ENCODE measurements around the gene NUP54. TPM values are rescaled to one million over a fixed set of nuclear protein-coding genes. Genes with fewer than 3 reads are reported as not detected.

The NUP54 gene
- total RNA-seq, 4 donors from 2014 or later, result 27.4 to 36.5 (median 31.0) TPM

- TF ChIP-seq CTCF (IDR thresholded peaks at IDR 0.05) (no peak), POLR2A (IDR thresholded peaks at IDR 0.05) (no peak)
- intact Hi-C loops (cut with DNase I; ENCODE audit: low total_unique reads), result no loop called here
- no peak for DNase-seq (ENCODE audit: low spot score in 2 of 2)
- WGBS, 2 donors, result 53 to 61% methylated on average over 3 of the region's 3 CpGs
- H3K4me3 ChIP-seq (ENCODE audit: low read depth, poor library complexity, severe bottlenecking), result no peak overlapping the region
These were observed 64.7 kb downstream of the NUP54 start for GRCh38 chr4:76083386-76083988.

DNA sequence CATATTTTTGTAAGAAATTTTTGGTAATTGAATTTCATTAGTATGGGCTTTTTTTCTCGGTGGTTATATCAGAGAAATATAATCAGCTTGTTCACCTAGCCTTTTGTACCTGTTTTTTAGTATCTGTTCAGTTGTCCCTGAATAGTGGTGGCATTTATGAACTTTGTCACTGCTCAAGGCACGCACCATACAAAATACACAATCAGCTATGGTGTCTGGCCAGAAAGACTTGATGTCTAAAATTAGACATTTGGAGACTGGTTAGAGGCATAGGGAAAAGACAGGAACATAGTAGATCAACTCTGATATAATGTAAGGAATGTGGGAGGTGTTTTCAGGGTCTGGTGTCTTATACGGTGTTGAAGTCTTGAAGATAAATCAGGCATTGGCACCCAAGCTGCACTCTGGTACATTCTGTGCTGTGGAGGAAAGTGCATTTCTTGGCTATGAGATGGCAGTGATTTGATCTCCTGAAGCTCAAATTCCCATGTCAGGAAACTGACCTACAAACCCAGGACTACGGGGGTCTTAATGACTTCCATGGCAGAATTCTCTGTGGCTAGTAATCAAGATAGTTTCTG, 70.1 kb downstream of the NUP54 start:
- no peak overlapping the region for H3K4me3 ChIP-seq (ENCODE audit: low read depth, poor library complexity, severe bottlenecking)
- intact Hi-C loops (cut with DNase I; ENCODE audit: low total_unique reads), result no loop called here
- 54 to 64% methylated on average over 4 of the region's 4 CpGs for WGBS, 2 donors
- DNase-seq (ENCODE audit: low spot score in 2 of 2), result no peak
- TF ChIP-seq POLR2A (IDR thresholded peaks at IDR 0.05), result no peak
- no peak for TF ChIP-seq CTCF (IDR thresholded peaks at IDR 0.05)

- no peak for DNase-seq (ENCODE audit: low spot score in 2 of 2)
- WGBS, 2 donors, result 49 to 50% methylated on average over 4 of the region's 4 CpGs
- no peak for TF ChIP-seq POLR2A (IDR thresholded peaks at IDR 0.05)
- no peak for TF ChIP-seq CTCF (IDR thresholded peaks at IDR 0.05)
- H3K4me3 ChIP-seq (ENCODE audit: low read depth, poor library complexity, severe bottlenecking), result no peak overlapping the region
- intact Hi-C loops (cut with DNase I; ENCODE audit: low total_unique reads), result no loop called here
These were observed 73.1 kb downstream of the NUP54 start for GRCh38 chr4:76074993-76075600.

- no peak within 1 kb of the TSS for H3K4me3 ChIP-seq (ENCODE audit: low read depth, poor library complexity, severe bottlenecking)
- TF ChIP-seq CTCF (IDR thresholded peaks at IDR 0.05) (no peak), POLR2A (IDR thresholded peaks at IDR 0.05) (no peak)
- 43 to 55% methylated on average over 1 of the region's 1 CpG for WGBS, 2 donors
- no peak for DNase-seq (ENCODE audit: low spot score in 2 of 2)
- intact Hi-C loops (cut with DNase I; ENCODE audit: low total_unique reads), result no loop called here
These were observed 73.7 kb downstream of the NUP54 start, which contains the start of gene ART3 for GRCh38 chr4:76074468-76074867. ART3 (plus strand) TSS chr4:76074709; CDS start chr4:76075890, 1,181 bp downstream.

DNA sequence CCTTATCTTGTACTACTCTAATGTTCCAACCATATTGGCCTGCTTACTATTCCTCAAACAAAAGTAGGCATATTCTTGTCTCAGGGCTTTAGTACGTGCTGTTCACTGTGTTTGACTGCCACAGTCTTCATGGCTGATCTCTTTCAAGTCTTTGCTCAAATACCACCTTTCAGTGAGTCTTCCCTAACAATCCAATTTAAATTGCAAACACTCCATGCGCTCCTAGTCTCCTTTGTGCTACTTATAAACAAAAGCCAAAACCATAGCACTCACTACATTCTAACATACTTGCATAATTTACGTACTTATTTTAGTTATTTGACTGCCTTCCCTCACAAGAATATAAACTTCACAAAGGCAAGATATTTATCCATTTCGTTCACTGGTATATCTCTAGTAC, 75.4 kb downstream of the NUP54 start:
- TF ChIP-seq POLR2A (IDR thresholded peaks at IDR 0.05), result no peak
- TF ChIP-seq CTCF (IDR thresholded peaks at IDR 0.05), result no peak
- H3K4me3 ChIP-seq (ENCODE audit: low read depth, poor library complexity, severe bottlenecking), result no peak overlapping the region
- DNase-seq (ENCODE audit: low spot score in 2 of 2), result no peak
- 84 to 88% methylated on average over 4 of the region's 4 CpGs for WGBS, 2 donors
- intact Hi-C loops (cut with DNase I; ENCODE audit: low total_unique reads), result no loop called here
